ENCODE results near the gene SLC29A1. TPM values are rescaled to one million over a fixed set of nuclear protein-coding genes. Genes with fewer than 3 reads are reported as not detected.

The SLC29A1 gene
- total and polyA plus RNA-seq, 2 donors (not counting 3 experiments of a cell fraction or from before 2014, with no cell fraction given): 202 to 539 TPM

- Histone ChIP-seq H3K27me3 (ENCODE audit: control insufficient read depth in 2 of 2, insufficient read depth in 2 of 2, low read length in 2 of 2) (no peaks in the 10 kb centered on the region), H4K20me1 (replicated peaks; ENCODE audit: control insufficient read depth, extremely low read depth, insufficient read depth, low read length) (no peaks in the 10 kb centered on the region), H3K79me2 (ENCODE audit: control insufficient read depth, insufficient read depth, low read length) (no peaks in the 10 kb centered on the region), H3K27ac (ENCODE audit: insufficient read depth, low read depth, low read length) (peak overlapping the region; percentile 91), H3K36me3 (ENCODE audit: control insufficient read depth in 2 of 2, extremely low read depth in 1 of 2, insufficient read depth in 2 of 2, low read length in 2 of 2) (no peaks in the 10 kb centered on the region), H2AFZ (ENCODE audit: low read depth, low read length) (peak overlapping the region; percentile 10), H3K4me3 (replicated peaks in 1 of 3; ENCODE audit: insufficient read depth in 1 of 3, low read depth in 1 of 3, low read length in 3 of 3) (no peak overlapping the region), H3K4me1 (ENCODE audit: control insufficient read depth, extremely low read depth, insufficient read depth, low read length) (peaks cover 42% of the 10 kb centered on the region), H3K9me3 (replicated peaks; ENCODE audit: control insufficient read depth, insufficient read depth, low read length) (no peaks in the 10 kb centered on the region), H3K9me1 (replicated peaks; ENCODE audit: control insufficient read depth, extremely low read depth, insufficient read depth, low read length) (no peaks in the 10 kb centered on the region), H3K9ac (replicated peaks; ENCODE audit: extremely low read depth, insufficient read depth, low read length) (no peak overlapping the region), H3K4me2 (ENCODE audit: insufficient read depth, low read length) (peak overlapping the region; percentile 5)
- TF ChIP-seq, protein P1, sequence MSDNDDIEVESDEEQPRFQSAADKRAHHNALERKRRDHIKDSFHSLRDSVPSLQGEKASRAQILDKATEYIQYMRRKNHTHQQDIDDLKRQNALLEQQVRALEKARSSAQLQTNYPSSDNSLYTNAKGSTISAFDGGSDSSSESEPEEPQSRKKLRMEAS (IDR thresholded peaks at IDR 0.05; ENCODE audit: insufficient read depth, insufficient read length): no peak
- TF ChIP-seq MYC (IDR thresholded peaks at IDR 0.05; ENCODE audit: low read depth, low read length) (no peak), FOS (IDR thresholded peaks at IDR 0.05; ENCODE audit: borderline replicate concordance, insufficient read depth, low read length) (no peak), JUN (IDR thresholded peaks at IDR 0.05; ENCODE audit: borderline replicate concordance, insufficient read depth, insufficient read length, low read depth) (no peak), POLR2A (IDR thresholded peaks at IDR 0.05; ENCODE audit: low read depth, low read length) (no peak), EZH2 (IDR thresholded peaks at IDR 0.05; ENCODE audit: borderline replicate concordance, low read depth, low read length, severe bottlenecking) (no peak)
- TF ChIP-seq, protein P2, sequence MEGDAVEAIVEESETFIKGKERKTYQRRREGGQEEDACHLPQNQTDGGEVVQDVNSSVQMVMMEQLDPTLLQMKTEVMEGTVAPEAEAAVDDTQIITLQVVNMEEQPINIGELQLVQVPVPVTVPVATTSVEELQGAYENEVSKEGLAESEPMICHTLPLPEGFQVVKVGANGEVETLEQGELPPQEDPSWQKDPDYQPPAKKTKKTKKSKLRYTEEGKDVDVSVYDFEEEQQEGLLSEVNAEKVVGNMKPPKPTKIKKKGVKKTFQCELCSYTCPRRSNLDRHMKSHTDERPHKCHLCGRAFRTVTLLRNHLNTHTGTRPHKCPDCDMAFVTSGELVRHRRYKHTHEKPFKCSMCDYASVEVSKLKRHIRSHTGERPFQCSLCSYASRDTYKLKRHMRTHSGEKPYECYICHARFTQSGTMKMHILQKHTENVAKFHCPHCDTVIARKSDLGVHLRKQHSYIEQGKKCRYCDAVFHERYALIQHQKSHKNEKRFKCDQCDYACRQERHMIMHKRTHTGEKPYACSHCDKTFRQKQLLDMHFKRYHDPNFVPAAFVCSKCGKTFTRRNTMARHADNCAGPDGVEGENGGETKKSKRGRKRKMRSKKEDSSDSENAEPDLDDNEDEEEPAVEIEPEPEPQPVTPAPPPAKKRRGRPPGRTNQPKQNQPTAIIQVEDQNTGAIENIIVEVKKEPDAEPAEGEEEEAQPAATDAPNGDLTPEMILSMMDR (IDR thresholded peaks at IDR 0.05; ENCODE audit: extremely low read depth in 1 of 2, insufficient read depth in 1 of 2, low read depth in 1 of 2, low read length in 2 of 2): no peak
- dilution Hi-C loops (cut with MboI; ENCODE audit: extremely low pct_ligation_motif_present, low sequenced_read_pairs): no loop called here
- no TSS peak for BruUV-seq (replicated peaks)
- DNase-seq (ENCODE audit: low read depth, low spot score) (no peak), FAIRE-seq (no peak)
- intact Hi-C loops (cut with micrococcal nuclease): no loop called here
- ChIA-PET CTCF (interaction anchor here (1.7 to 6.1 kb wide), 3 partner anchors 10 to 59 kb away, joined by 4 to 148 read pairs (median 84); partner anchors contain the start of gene SLC29A1), POLR2A (interaction anchor here (1.1 to 1.8 kb wide), 3 partner anchors 43 to 70 kb away, joined by 3 to 8 read pairs (median 4); partner anchors contain the start of genes HSP90AB1 and SLC29A1)
Observed at GRCh38 chr6:44176130-44176761, 47.1 kb upstream of the SLC29A1 start.
